Measurements from ENCODE around the gene BOC.

Gene BOC

GRCh38 chr3:113314923-113315322, 103.6 kb downstream of the BOC start:
- Histone ChIP-seq H3F3A (ENCODE audit: control insufficient read depth, insufficient read depth) (no peaks in the 10 kb centered on the region), H4K20me1 (ENCODE audit: control insufficient read depth, insufficient read depth, low read depth, low read length) (no peaks in the 10 kb centered on the region), H3K4me2 (ENCODE audit: low read length) (no peak overlapping the region), H3K27ac (ENCODE audit: low read depth, low read length) (no peak overlapping the region), H3K79me2 (ENCODE audit: control insufficient read depth, low read length) (no peaks in the 10 kb centered on the region), H3K9me2 (replicated peaks; ENCODE audit: control insufficient read depth, low read length) (no peaks in the 10 kb centered on the region), H3K36me3 (ENCODE audit: control insufficient read depth, low read length) (no peaks in the 10 kb centered on the region), H3K9me3 (ENCODE audit: control insufficient read depth, insufficient read depth, low read length) (peaks cover 9% of the 10 kb centered on the region), H3K4me1 (ENCODE audit: control insufficient read depth, low read length) (no peaks in the 10 kb centered on the region), H3K27me3 (ENCODE audit: control insufficient read depth, low read length) (no peaks in the 10 kb centered on the region), H3K4me3 (ENCODE audit: low read length) (no peak overlapping the region)
- TF ChIP-seq EZH2phosphoT487 (IDR thresholded peaks at IDR 0.05; ENCODE audit: borderline replicate concordance, low read length), result no peak
- TF ChIP-seq CTCF (IDR thresholded peaks at IDR 0.05; ENCODE audit: low read depth, low read length, poor library complexity, severe bottlenecking), result no peak

GRCh38 chr3:113329757-113330156, 118.4 kb downstream of the BOC start:
- no peaks in the 10 kb centered on the region for H3K9me3 ChIP-seq (ENCODE audit: control insufficient read depth, insufficient read depth, low read length)
- TF ChIP-seq EZH2phosphoT487 (IDR thresholded peaks at IDR 0.05; ENCODE audit: borderline replicate concordance, low read length) (no peak), CTCF (IDR thresholded peaks at IDR 0.05; ENCODE audit: low read depth, low read length, poor library complexity, severe bottlenecking) (no peak)
- H3K79me2 ChIP-seq (ENCODE audit: control insufficient read depth, low read length), result no peaks in the 10 kb centered on the region
- no peaks in the 10 kb centered on the region for H4K20me1 ChIP-seq (ENCODE audit: control insufficient read depth, insufficient read depth, low read depth, low read length)
- no peaks in the 10 kb centered on the region for H3F3A ChIP-seq (ENCODE audit: control insufficient read depth, insufficient read depth)
- H3K27me3 ChIP-seq (ENCODE audit: control insufficient read depth, low read length), result no peaks in the 10 kb centered on the region
- H3K4me2 ChIP-seq (ENCODE audit: low read length), result no peak overlapping the region
- H3K4me1 ChIP-seq (ENCODE audit: control insufficient read depth, low read length), result no peaks in the 10 kb centered on the region
- H3K9me2 ChIP-seq (replicated peaks; ENCODE audit: control insufficient read depth, low read length), result no peaks in the 10 kb centered on the region
- no peak overlapping the region for H3K27ac ChIP-seq (ENCODE audit: low read depth, low read length)
- H3K4me3 ChIP-seq (ENCODE audit: low read length), result no peak overlapping the region
- no peaks in the 10 kb centered on the region for H3K36me3 ChIP-seq (ENCODE audit: control insufficient read depth, low read length)

- Histone ChIP-seq H3K9me2 (replicated peaks; ENCODE audit: control insufficient read depth, low read length) (no peaks in the 10 kb centered on the region), H3K4me2 (ENCODE audit: low read length) (no peak overlapping the region), H3K9me3 (ENCODE audit: control insufficient read depth, insufficient read depth, low read length) (no peaks in the 10 kb centered on the region), H3K4me3 (ENCODE audit: low read length) (no peak overlapping the region), H3K27me3 (ENCODE audit: control insufficient read depth, low read length) (no peaks in the 10 kb centered on the region), H3K36me3 (ENCODE audit: control insufficient read depth, low read length) (no peaks in the 10 kb centered on the region), H3K4me1 (ENCODE audit: control insufficient read depth, low read length) (no peaks in the 10 kb centered on the region), H3K27ac (ENCODE audit: low read depth, low read length) (no peak overlapping the region), H4K20me1 (ENCODE audit: control insufficient read depth, insufficient read depth, low read depth, low read length) (no peaks in the 10 kb centered on the region), H3K79me2 (ENCODE audit: control insufficient read depth, low read length) (no peaks in the 10 kb centered on the region), H3F3A (ENCODE audit: control insufficient read depth, insufficient read depth) (no peaks in the 10 kb centered on the region)
- no peak for TF ChIP-seq CTCF (IDR thresholded peaks at IDR 0.05; ENCODE audit: low read depth, low read length, poor library complexity, severe bottlenecking)
- TF ChIP-seq EZH2phosphoT487 (IDR thresholded peaks at IDR 0.05; ENCODE audit: borderline replicate concordance, low read length), result no peak
Measured at GRCh38 chr3:113330742-113331141, 119.4 kb downstream of the BOC start.

- Histone ChIP-seq H3K4me2 (ENCODE audit: low read length) (no peak overlapping the region), H3K27me3 (ENCODE audit: control insufficient read depth, low read length) (no peaks in the 10 kb centered on the region), H4K20me1 (ENCODE audit: control insufficient read depth, insufficient read depth, low read depth, low read length) (no peaks in the 10 kb centered on the region), H3K9me2 (replicated peaks; ENCODE audit: control insufficient read depth, low read length) (no peaks in the 10 kb centered on the region), H3K36me3 (ENCODE audit: control insufficient read depth, low read length) (no peaks in the 10 kb centered on the region), H3F3A (ENCODE audit: control insufficient read depth, insufficient read depth) (no peaks in the 10 kb centered on the region), H3K4me3 (ENCODE audit: low read length) (no peak overlapping the region), H3K27ac (ENCODE audit: low read depth, low read length) (no peak overlapping the region), H3K4me1 (ENCODE audit: control insufficient read depth, low read length) (no peaks in the 10 kb centered on the region), H3K9me3 (ENCODE audit: control insufficient read depth, insufficient read depth, low read length) (no peaks in the 10 kb centered on the region), H3K79me2 (ENCODE audit: control insufficient read depth, low read length) (no peaks in the 10 kb centered on the region)
- TF ChIP-seq EZH2phosphoT487 (IDR thresholded peaks at IDR 0.05; ENCODE audit: borderline replicate concordance, low read length), result no peak
- TF ChIP-seq CTCF (IDR thresholded peaks at IDR 0.05; ENCODE audit: low read depth, low read length, poor library complexity, severe bottlenecking), result no peak
Measured at GRCh38 chr3:113331187-113331586, 119.8 kb downstream of the BOC start.

All from DOHH2 (cell line).